Measurements from ENCODE around the gene EHMT1.

Gene EHMT1

DNA sequence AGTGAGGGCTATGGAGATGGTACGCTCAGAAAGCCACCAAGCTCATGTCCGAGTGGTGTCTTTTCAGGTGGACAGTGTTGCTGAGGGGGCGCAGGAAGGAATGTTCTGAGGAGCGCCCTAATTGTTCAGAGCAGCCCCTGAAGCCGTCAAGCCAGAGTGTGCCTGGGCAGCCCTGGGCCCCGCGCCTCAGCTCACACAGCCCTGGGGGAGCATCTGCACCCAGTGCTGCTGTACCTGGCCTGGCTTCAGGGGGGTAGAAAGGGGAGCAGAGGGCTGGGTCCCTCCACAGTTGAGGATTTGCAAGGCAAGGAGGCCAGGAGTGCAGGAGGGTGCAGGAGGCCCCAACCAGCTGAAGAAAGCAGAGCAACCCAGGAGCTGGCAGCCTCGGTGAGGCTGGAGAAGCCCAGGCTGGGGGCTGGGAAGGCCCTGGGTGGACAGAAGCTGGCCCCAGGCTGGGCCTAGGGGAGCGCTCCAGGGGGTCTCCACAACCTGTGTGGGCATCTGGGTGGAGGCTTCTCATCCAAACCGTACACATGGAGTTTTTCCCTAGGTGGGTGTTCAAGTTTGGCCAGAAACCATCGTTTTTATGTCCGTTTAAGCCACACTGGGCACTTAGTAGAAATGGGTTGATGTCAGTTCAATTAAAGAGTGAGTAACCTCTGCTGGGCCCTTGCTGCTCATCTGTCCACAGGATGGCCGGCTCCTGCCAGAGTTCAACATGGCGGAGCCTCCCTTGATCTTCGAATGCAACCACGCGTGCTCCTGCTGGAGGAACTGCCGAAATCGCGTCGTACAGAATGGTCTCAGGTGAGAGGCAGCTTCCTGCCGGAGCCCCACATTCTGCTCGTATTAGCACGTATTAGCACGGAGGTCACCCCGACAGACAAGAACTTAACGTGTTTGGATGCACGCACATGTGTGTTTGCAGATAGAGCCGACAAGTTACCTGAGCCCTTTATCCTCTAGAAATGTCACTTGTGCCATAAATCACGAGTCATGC is 196.8 kb downstream of the EHMT1 start:
- DNase-seq = no peak

DNA sequence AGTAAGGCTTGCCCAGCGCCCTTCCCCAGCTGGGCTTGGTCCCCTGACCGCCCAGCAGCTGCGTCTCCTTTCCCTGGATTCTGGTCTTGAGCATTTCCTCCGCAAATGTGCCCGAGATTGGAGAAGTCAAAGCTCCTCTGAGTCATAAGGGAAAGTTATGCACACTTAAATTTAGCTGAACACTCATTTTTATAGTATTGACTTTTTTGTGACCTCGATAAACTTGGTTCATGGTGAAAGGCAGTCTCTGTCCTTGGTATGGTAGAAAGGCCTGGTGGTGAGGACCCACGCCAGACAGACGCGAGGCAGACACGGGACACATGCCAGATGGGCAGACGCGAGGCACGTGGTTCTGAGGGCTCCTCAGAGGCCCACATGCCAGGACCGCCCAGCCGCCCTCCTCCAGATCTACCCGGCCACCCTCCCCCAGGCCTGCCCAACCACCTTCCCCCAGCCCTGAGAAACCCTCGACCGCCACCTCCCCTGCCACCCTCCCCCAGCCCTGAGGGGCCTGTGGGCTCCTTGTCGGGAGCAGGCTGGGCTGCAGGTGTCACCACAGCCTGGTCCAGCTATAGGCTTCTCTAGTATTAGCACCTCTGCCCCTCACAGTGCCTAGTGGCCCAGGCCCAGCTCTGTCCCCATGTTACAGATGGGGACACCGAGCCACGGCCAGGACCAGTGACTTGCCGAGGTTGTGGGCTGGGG is 197.9 kb downstream of the EHMT1 start:
- no peak for DNase-seq

DNA sequence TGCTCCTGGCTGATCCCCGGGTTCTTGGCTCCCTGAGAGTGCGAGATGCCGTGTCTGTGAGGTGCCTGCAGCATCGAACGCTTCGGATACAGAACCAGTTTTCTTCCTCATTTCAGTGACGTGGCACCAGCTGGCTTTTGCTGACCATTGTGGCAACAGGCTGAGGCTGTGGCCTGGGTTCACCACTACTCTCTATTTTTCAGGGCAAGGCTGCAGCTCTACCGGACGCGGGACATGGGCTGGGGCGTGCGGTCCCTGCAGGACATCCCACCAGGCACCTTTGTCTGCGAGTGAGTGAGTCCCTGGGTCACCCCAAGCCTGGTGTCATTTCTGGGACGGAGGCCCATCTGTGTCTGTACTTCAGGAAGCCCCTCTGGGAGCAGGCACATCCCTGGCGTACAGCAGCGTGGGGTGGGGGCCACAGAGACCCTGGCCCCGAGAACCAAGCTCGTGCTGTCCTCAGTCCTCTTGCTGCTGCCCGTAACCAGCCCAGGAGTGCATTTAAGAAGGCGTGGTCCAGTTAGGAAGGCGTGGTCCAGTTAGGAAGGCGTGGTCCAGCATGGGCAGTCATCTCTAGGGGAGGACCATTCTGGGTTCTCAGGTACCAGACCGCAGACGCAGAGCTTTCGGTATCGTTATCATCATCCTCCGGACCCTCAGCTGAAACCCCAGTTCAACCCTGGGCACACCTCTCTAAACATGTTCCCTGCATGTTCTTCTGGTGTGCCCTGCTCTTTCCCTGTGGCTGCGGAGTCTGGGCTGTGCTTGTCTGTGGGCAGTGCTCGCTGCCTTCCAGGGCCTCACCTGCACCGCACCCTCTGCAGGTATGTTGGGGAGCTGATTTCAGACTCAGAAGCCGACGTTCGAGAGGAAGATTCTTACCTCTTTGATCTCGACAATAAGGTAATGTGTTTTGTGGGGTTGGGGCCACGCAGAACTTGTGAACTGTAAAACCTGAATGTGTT is 198.7 kb downstream of the EHMT1 start:
- DNase-seq = no peak

DNA sequence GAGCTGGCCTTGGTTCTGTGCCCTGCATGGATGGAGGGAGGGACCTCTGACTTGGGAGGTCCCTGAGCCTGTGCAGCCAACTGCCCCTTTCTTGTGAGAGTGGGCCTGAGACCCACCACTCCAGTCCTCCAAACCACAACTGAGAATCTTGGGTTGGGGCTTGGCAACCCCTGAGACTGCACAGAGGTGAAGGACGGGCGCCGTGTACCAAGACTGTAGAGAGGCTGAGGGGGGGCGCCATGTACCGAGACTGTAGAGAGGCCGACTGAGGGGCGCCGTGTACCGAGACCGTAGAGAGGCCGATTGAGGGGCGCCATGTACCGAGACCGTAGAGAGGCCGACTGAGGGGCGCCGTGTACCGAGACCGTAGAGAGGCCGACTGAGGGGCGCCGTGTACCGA is 199.5 kb downstream of the EHMT1 start:
- no peak for DNase-seq

DNA sequence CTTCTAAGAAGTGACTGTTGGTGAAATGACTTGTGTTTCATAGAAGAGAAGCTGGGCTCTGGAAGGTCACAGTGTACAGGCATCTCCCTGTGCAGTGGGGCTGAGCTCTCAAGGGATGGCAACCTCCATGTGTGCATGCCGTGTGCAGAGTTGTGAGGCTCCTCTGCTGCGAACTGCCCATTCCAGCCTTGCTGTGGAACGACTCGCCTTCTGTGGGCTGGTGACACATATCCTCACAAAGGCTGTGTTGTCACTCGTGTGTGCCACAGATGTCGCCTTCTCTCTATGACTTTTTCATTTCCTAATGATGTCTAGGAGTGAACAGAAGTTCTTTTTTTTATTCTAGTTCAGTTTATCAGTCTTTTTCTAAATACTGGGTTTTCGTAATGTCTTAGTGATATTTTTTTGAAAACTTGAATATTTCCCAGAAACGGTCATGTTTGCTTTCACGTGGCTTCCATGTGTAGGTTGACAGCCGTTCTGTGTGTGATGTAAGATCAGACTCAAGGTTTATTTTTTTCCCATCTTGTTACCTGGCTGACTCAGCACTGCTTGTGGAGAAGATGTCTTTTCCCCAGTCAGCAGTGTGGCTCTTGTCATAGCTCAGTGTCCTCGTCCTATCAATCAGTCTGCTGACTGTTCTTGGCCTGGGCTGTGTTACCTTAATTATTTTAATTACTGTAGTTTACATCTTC is 201.5 kb downstream of the EHMT1 start:
- DNase-seq = no peak

DNA sequence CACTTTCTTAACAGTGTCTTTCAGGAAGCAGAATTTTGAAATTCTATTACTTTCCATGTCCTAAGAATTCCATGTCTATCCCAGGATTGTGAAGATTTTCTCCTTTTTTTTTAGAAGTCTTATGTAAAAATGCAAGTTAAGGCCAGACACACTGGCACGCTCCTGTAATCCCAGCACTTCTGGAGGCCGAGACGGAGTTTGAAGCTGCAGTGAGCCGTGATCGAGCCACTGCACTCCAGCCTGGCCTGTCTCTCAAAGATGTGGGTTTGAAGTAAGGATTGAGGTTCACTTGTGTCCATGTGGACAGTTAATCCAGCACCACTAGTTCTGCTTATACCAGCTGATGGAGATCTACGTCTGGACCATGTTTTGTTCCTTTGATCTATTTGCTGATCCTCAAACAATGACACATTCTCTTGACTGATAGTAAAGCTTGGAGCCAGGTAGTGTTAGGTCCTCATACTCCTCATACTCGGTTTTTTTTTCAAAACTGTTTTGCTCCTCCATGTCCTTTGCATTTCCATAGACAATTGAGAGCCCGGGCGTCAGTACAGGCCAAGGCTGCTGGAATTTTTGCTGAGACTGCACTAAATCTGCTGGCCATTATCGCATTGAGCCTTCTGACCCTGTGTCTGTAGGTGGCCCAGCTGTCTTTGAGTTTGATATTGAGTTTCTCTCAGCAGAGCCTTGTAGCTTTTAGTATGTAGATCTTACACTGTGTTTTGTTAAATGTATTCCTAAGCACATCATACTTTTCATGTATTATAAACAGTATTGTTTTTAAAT is 205.4 kb downstream of the EHMT1 start:
- DNase-seq = no peak

DNA sequence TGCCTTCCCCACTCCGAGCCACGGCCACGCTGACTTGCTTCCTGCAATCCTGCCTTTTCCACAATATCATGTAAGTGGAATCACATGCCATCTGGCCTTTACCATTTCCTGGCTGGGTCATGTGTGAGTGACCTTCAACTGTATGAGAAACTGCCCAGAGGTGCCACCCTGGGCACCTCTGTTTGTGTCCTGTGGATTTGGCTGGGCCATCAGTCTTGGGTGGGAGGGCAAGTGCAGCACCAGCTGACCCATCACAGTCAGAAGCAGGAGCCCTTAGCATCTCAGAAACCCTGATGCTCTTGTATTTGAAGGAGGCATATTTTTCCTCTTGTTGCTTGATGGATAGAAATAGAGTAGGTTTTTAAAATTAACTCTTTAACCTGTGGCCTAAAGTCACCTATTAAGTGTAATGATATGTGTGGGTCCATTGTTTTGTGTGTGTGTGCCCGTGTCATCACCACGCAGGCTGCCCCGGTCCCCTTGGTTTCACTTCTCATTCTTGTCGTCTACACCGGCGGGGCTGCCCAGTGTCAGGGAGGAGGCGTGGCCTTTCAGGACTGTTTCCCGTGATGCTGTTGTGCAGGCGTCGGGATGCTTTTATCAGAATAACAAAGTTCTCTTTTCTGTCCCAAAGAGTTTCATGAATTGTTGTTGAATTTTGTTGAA is 206.7 kb downstream of the EHMT1 start:
- no peak for DNase-seq

DNA sequence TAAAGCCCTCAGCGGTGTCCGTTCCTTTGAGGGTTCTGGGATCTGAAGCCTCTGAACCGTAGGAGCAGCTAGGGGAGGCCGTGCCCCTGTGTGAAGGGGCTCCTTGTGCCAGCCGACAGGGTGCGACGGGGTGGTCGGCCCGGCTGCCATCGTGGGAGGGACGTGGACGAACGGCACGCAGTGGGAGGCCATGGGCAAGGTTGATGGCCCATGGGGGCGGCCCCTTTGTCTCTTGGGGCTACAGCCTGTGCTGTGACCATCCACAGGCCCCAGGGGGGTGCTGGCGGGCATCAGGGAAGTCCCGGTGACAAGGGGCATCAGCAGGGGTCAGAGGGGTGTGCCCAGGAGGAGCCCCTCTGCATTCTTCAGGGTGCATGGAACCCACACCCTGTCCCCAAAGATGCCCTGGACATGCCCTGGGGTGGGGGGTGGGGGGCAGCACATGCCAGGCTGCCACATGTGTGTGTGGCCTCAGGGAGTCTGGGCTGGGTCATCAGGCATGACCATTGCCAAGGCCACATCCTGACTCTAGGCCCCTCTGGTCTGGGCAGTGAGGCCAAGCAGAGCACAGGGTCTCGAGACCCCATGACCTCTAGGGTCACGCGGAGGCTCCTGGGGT is 209.2 kb downstream of the EHMT1 start:
- DNase-seq = no peak

DNA sequence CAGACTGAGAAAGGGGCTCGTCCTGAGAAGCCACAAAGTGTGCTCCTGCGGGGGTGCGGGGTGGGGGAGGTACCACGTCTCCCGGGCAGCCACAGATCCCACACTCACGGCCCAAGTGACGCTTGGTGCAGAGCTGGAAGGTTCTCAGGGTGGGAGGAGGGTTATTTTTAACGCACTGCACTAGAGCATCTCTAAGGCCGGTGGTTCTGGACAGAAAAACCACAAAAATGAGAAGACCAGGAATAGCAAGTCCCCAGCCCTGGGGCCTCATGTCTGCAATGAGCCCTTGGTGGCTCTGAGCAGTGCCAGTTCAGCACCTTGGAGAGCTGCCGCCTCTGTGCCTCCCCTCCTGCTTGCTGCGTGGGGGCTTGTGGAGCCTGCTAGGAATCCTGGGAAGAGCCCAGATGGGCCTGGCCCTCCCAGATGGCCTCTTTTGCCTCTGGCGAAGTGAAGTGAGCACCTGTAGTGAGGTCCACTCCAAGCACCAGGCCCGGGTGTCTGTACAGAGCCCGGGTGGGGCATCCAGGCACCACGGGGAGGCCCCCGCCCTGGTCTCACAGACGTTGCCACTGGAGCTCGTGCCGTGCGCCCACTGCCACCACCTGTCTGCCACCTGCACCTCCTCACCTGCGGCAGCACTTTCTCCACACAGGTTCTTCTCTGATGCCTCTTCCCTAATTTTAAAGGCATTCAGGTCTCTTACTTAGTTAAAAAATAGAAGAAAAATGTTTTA is 209.9 kb downstream of the EHMT1 start:
- DNase-seq = no peak

DNA sequence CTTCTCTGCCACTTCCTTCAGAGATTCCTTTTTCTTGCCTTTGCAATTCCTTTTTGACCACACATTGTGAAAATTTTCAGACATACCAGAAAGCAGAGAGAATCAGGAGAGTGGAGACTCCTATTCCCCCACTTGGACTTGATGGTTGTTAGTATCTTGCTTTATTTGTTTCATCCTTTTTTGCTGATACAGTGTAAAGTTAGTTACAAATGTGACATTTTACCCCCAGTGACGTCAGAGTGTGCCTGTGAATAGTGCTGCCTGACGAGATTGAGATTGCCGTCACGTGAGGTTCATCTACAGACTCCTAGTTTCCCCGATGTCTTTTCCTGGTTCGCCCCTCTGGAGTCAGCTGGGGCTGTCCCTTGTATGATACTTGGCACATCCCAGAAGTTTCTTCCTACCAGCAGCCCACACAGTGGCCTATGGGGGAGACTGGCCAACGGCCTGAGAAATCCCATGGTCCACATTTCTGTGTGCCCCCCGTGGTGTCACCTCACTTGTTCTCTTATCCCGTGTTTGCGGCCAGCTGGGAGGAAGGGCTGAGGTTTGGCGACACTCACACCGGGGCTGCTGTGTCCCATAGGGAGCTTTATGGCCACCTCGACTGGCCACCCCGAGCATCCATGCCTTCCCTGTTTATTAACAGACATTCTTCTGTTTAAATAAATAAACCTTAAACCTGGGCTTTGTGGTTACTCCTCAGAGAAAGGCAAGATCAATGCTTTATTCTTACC is 210.6 kb downstream of the EHMT1 start:
- no peak for DNase-seq

DNA sequence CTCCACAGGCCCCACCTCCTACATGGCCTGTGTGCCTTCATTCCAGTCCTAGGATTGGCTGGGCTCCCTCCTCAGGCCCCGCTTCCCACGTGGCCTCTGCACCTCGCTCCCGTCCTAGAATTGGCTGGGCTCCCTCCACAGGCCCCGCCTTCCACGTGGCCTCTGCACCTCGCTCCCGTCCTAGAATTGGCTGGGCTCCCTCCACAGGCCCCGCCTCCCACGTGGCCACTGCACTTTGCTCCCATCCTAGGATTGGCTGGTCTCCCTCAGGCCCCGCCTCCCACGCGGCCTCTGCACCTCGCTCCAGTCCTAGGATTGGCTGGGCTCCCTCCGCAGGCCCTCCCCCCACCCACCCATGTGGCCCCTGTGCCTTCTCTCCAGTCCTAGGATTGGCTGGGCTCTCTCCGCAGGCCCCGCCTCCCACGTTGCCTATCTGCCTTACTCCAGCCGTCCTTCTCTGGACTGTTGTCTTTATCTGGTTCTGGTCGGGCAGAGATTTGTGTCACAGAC is 213.4 kb downstream of the EHMT1 start:
- DNase-seq = no peak

DNA sequence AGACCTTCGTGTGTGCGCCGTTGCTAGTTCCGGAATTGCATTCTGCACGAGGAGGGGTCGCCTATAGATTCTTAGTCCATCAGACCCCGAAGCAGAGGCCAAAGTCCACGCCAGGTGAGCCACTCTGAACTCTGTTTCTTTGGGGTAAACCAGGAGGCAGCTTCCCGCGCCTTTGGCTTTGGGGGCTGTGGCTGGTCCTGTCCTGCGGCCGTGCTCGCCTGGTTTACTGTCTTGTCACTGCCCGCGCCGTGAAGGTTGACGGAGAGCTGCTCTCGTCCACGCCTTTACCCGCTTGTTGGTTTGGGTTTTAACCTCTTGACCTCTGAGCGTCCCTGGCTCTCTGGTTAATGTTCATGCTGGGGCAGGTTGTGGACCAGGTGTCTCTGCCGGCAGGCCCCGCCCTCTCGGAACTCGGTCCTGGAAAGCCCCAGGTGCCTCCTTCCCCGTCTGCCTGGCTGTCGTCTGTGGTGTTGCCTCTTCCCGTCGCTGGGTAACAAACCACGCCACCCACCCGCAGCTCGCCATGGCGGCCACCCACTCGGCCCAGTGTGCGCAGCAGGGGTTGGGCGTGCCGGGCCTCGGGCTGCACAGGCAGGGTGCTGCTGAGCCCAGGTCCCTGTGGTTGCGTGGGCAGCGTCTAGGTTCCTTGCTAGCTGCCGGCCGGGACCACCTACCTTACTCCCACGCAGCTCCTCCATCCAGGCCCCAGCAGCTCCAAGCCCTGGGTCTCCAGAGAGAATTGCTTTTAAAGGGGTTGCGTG is 214.2 kb downstream of the EHMT1 start:
- DNase-seq = no peak

DNA sequence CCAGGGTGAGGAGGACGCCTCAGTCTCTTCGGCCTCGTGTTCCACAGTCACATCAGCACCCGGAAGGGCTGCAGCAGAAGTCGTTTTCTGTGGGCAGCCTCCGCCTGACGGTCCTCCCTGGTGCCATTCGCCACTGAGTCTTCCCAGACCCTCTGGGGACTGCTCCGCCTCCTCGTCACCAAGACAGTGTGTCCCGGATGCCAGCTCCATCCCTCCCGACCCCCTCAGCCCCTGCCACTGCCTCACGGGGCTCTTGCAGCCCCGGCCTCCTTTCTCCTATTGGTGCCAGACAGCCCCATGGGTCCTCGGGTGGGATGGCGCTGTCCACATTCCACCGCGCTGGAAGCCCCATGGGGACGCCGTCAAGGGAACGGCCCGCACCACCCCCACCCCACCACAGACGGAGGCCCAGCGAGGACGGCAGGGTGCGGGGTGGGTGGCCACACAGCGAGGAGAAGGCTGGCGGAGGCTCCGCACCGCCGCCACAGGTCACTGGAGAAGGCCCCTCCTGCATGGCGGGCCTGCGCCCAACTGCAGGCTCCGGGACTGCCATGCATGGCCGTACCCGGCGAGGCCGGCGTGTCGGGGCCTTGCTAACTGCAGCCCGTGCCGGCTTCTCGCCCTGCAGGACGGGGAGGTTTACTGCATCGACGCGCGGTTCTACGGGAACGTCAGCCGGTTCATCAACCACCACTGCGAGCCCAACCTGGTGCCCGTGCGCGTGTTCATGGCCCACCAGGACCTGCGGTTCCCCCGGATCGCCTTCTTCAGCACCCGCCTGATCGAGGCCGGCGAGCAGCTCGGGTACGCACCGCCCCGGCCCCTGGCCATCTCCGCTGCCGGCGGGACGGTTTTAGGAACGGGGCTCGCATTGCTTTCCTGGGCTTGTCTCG is 215.2 kb downstream of the EHMT1 start:
- no peak for DNase-seq

DNA sequence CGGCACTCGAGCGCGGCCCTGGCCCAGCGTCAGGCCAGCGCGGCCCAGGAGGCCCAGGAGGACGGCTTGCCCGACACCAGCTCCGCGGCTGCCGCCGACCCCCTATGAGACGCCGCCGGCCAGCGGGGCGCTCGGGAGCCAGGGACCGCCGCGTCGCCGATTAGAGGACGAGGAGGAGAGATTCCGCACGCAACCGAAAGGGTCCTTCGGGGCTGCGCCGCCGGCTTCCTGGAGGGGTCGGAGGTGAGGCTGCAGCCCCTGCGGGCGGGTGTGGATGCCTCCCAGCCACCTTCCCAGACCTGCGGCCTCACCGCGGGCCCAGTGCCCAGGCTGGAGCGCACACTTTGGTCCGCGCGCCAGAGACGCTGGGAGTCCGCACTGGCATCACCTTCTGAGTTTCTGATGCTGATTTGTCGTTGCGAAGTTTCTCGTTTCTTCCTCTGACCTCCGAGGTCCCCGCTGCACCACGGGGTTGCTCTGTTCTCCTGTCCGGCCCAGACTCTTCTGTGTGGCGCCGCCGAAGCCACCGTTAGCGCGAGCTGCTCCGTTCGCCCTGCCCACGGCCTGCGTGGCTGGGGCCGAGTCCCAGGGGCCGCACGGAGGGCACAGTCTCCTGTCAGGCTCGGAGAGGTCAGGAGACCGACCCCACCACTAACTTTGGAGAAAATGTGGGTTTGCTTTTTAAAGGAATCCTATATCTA is 216.2 kb downstream of the EHMT1 start:
- no peak for DNase-seq

DNA sequence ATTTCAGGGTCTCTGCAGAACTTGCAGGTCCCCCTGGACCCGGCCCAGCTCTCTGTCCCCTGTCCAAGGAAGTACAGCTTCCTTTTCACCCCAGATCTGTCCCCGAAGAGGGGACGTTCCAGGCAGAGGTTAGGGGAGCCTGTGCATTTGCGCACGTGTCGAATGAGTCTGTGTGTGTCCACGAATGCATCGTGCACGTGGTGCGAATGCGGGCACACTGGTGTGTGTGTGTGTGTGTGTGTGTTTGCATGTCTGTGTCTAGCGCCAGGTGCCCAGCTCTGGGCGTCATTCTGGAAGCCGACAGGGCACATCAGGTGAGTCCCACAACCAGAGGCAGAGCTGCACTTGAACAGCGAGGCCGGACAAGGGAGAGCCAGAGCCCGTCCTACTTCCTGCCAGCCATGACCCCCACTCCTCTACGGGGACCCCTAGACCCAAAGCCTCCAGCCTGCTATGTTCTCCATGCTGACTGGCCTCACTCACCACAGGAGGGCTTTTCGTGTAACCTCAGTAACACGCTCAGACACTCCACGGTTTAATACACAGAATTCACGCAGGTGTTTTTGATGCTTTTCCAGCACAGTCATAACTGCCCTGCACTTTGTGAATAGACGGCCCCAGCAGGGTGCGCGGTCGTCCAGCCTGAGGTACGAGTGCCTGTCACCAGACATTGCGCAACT is 217.5 kb downstream of the EHMT1 start:
- no peak for DNase-seq

DNA sequence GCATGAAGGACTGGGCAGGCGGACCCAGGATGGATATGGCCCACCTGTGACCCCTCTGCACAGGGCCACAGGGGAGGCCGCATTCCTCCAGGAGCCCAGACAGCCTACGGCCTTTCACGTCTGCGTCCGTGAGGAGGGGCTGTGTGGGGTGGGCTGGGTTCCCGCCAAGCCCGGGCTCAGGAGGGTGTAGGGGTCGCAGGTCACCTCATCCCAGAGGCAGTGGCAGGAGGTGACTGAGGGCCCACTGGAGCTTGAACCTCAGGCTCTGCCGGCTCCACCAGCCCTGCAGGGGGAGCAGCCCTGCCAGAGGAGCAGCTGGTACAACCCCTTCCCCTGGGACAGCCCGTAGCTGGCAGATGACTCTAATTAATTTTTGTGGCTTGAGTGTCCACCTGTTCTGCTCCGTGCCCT is 218.0 kb downstream of the EHMT1 start:
- no peak for DNase-seq
